HL-60/S4 (cell line): ENCODE results near the gene TFDP2.

ENCODE experiments used
- in situ Hi-C: fragments of 300-500 bp; cut with MboI; formaldehyde crosslinking; loops from 2 replicates; pipeline ENCODE4 v1.14.3; 2022; ENCODE audit warnings: low sequenced_read_pairs

TFDP2 gene

GRCh38 chr3:141972399-141972798 is 176.9 kb downstream of the TFDP2 start:
- in situ Hi-C loops: no loop called here

- in situ Hi-C loops: no loop called here
These were observed 177.8 kb downstream of the TFDP2 start for GRCh38 chr3:141971571-141971970.

GRCh38 chr3:141969711-141970110 is 179.6 kb downstream of the TFDP2 start:
- in situ Hi-C loops: loop anchor here (10.0 kb wide), 1 partner anchor 305 kb away; no protein-coding TSS in a partner anchor

- in situ Hi-C loops: loop anchor here (10.0 kb wide), 1 partner anchor 309 kb away; no protein-coding TSS in a partner anchor
These were observed 183.9 kb downstream of the TFDP2 start for GRCh38 chr3:141965471-141965870.

GRCh38 chr3:141963301-141963700 is 186.0 kb downstream of the TFDP2 start:
- in situ Hi-C loops: loop anchor here (10.0 kb wide), 1 partner anchor 312 kb away; no protein-coding TSS in a partner anchor

GRCh38 chr3:141960731-141961130 is 188.6 kb downstream of the TFDP2 start:
- in situ Hi-C loops: loop anchor here (10.0 kb wide), 1 partner anchor 314 kb away; no protein-coding TSS in a partner anchor

- in situ Hi-C loops: loop anchor here (10.0 kb wide), 1 partner anchor 315 kb away; no protein-coding TSS in a partner anchor
These were observed 189.5 kb downstream of the TFDP2 start for GRCh38 chr3:141959589-141960554.

- in situ Hi-C loops: no loop called here
These were observed 194.2 kb downstream of the TFDP2 start for GRCh38 chr3:141955175-141955574.

GRCh38 chr3:141952611-141953010 is 196.7 kb downstream of the TFDP2 start:
- in situ Hi-C loops: no loop called here

GRCh38 chr3:141950572-141951493 is 198.5 kb downstream of the TFDP2 start:
- in situ Hi-C loops: no loop called here

- in situ Hi-C loops: no loop called here
These were observed 199.4 kb downstream of the TFDP2 start for GRCh38 chr3:141949972-141950371.

GRCh38 chr3:141949399-141949798 is 199.9 kb downstream of the TFDP2 start:
- in situ Hi-C loops: no loop called here

- in situ Hi-C loops: no loop called here
These were observed 203.4 kb downstream of the TFDP2 start for GRCh38 chr3:141945726-141946485.

- in situ Hi-C loops: no loop called here
These were observed 207.3 kb downstream of the TFDP2 start for GRCh38 chr3:141942006-141942405.

- in situ Hi-C loops: no loop called here
These were observed 208.3 kb downstream of the TFDP2 start for GRCh38 chr3:141941093-141941492.

GRCh38 chr3:141940194-141940776 is 209.1 kb downstream of the TFDP2 start:
- in situ Hi-C loops: no loop called here

GRCh38 chr3:141939759-141940158 is 209.6 kb downstream of the TFDP2 start:
- in situ Hi-C loops: no loop called here

GRCh38 chr3:141938011-141938500 is 211.3 kb downstream of the TFDP2 start:
- in situ Hi-C loops: no loop called here

- in situ Hi-C loops: no loop called here
These were observed 215.0 kb downstream of the TFDP2 start for GRCh38 chr3:141934354-141934753.
